ENCODE data around the gene ZNF253. TPM values are rescaled to one million over a fixed set of nuclear protein-coding genes. Genes with fewer than 3 reads are reported as not detected.
"Not testable (repeated sequence)": the region's sequence is repeated elsewhere in the genome, so short reads cannot be mapped to it uniquely, and the experiment has no call there.

ZNF253 gene
- total and polyA plus RNA-seq, 2 experiments from 2014 or later: 2.1 to 3.2 TPM

DNA sequence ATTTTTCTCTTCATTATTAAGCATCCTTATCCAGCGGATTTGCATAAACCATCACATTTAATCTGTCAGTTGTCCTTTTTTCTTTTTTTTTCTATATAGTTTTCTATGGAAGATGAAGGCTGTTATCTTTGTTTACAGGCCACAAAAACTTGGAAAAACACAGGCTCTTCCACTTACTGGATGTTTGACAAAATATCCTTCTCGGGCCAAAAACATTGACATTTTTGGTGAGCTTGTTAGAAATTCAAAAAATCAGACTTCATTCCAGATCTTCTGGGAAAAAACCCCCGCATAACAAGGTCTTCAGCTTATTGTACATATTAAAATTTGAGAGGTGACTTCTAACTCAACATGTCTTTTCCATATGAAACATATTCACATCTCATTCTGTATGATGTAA is 48.9 kb downstream of the ZNF253 start:
- TF ChIP-seq EZH2phosphoT487 (IDR thresholded peaks at IDR 0.05; ENCODE audit: insufficient read depth, low read depth) (no peak), EZH2 (IDR thresholded peaks at IDR 0.05; ENCODE audit: insufficient read depth, poor library complexity, severe bottlenecking) (no peak)
- no peak overlapping the region for H3K4me2 ChIP-seq (ENCODE audit: unreplicated experiment)
- H3K4me1 ChIP-seq (ENCODE audit: insufficient read depth): no peaks in the 10 kb centered on the region
- in situ Hi-C loops (cut with MboI): no loop called here
- no peak overlapping the region for H2AFZ ChIP-seq
- H4K20me1 ChIP-seq (ENCODE audit: insufficient read depth): no peaks in the 10 kb centered on the region
- H3K27ac ChIP-seq: no peak overlapping the region
- no peak overlapping the region for H3K4me3 ChIP-seq
- H3K9ac ChIP-seq: no peak overlapping the region
- H3K9me2 ChIP-seq (ENCODE audit: insufficient read depth): no peaks in the 10 kb centered on the region
- H3K9me3 ChIP-seq (ENCODE audit: low read depth): no peaks in the 10 kb centered on the region
- H3K36me3 ChIP-seq (ENCODE audit: low read depth): peaks cover 16% of the 10 kb centered on the region
- 95 to 96% methylated on average over 3 of the region's 3 CpGs for WGBS, 2 experiments (ENCODE audit: low coverage in 1 of 2, low lambda C conversion rate in 2 of 2, missing lambda C conversion rate in 2 of 2)
- no peaks in the 10 kb centered on the region for H3F3A ChIP-seq (ENCODE audit: insufficient read depth)
- peaks cover 43% of the 10 kb centered on the region for H3K79me2 ChIP-seq (ENCODE audit: insufficient read depth)
- H3K27me3 ChIP-seq (replicated peaks; ENCODE audit: insufficient read depth): no peaks in the 10 kb centered on the region
- DNase-seq: no peak

DNA sequence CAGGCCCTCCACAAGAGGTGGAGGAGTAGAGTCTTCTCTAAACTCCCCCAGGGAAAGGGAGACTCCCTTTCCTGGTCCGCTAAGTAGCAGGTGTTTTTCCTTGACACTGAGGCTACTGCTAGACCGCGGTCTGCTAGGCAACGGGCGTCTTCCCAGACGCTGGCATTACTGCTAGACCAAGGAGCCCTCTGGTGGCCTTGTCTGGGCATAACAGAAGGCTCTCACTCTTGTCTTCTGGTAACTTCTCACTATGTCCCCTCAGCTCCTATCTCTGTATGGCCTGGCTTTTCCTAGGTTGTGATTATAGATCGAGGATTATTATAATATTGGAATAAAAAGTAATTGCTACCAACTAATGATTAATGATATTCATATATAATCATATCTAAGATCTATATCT is 64.7 kb downstream of the ZNF253 start:
- not testable (repeated sequence) for H3K79me2 ChIP-seq (ENCODE audit: insufficient read depth); H3K4me2 ChIP-seq (ENCODE audit: unreplicated experiment); H3F3A ChIP-seq (ENCODE audit: insufficient read depth); H3K9me2 ChIP-seq (ENCODE audit: insufficient read depth); H3K4me3 ChIP-seq; H3K27me3 ChIP-seq (replicated peaks; ENCODE audit: insufficient read depth); H4K20me1 ChIP-seq (ENCODE audit: insufficient read depth); H3K9ac ChIP-seq; H3K27ac ChIP-seq; H2AFZ ChIP-seq; H3K4me1 ChIP-seq (ENCODE audit: insufficient read depth); DNase-seq
- 94 to 96% methylated on average over 7 of the region's 7 CpGs for WGBS, 2 experiments (ENCODE audit: low coverage in 1 of 2, low lambda C conversion rate in 2 of 2, missing lambda C conversion rate in 2 of 2)
- Histone ChIP-seq H3K36me3 (ENCODE audit: low read depth) (peaks cover 77% of the 10 kb centered on the region), H3K9me3 (ENCODE audit: low read depth) (peaks cover 33% of the 10 kb centered on the region)
- in situ Hi-C loops (cut with MboI): loop anchor here (25.0 kb wide), 1 partner anchor 393 kb away; the partner anchor contains the start of genes CILP2 and YJEFN3

DNA sequence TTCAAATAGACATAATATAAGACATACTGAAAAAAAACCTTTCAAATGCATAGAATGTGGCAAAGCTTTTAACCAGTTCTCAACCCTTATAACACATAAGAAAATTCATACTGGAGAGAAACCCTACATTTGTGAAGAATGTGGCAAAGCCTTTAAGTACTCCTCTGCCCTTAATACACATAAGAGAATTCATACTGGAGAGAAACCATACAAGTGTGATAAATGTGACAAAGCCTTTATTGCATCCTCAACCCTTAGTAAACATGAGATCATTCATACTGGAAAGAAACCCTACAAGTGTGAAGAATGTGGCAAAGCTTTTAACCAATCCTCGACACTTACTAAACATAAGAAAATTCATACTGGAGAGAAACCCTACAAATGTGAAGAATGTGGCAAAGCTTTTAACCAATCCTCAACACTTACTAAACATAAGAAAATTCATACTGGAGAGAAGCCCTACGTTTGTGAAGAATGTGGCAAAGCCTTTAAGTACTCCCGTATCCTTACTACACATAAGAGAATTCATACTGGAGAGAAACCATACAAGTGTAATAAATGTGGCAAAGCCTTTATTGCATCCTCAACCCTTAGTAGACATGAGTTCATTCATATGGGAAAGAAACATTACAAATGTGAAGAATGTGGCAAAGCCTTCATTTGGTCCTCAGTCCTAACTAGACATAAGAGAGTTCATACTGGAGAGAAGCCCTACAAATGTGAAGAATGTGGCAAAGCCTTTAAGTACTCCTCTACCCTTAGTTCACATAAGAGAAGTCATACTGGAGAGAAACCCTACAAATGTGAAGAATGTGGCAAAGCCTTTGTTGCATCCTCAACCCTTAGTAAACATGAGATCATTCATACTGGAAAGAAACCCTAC is 68.0 kb downstream of the ZNF253 start:
- not testable (repeated sequence) for DNase-seq; H3K9me2 ChIP-seq (ENCODE audit: insufficient read depth); H3K79me2 ChIP-seq (ENCODE audit: insufficient read depth); H2AFZ ChIP-seq; H4K20me1 ChIP-seq (ENCODE audit: insufficient read depth); H3K9ac ChIP-seq; H3F3A ChIP-seq (ENCODE audit: insufficient read depth); H3K4me1 ChIP-seq (ENCODE audit: insufficient read depth); H3K4me2 ChIP-seq (ENCODE audit: unreplicated experiment); H3K27ac ChIP-seq; H3K27me3 ChIP-seq (replicated peaks; ENCODE audit: insufficient read depth)
- Histone ChIP-seq H3K4me3 (peak overlapping the region; percentile 7; the same call in 1 of the 2 replicates), H3K9me3 (ENCODE audit: low read depth) (peaks cover 29% of the 10 kb centered on the region), H3K36me3 (ENCODE audit: low read depth) (peaks cover 47% of the 10 kb centered on the region)
- WGBS, 2 experiments (ENCODE audit: low coverage in 1 of 2, low lambda C conversion rate in 2 of 2, missing lambda C conversion rate in 2 of 2): 94 to 98% methylated on average over 3 of the region's 3 CpGs
- in situ Hi-C loops (cut with MboI): loop anchor here (25.0 kb wide), 1 partner anchor 396 kb away; the partner anchor contains the start of genes CILP2 and YJEFN3

DNA sequence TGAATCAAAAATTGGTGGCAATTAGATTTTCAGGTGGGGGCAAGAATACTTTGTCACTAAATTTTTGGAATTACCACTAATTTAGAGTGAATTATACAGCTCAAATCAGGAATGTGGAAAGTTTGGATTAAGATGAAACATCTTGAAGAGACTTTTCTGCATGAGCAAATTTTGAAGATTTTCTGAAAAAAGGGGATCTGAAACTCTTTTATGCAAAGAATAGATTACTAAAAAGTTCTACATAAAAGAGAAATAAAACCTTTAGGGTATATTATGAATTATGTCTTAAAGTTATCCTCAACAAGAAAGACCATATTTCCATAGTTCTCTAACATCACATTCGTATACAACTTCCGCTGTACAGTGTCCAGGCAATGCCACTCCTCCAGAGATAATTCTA is 71.7 kb downstream of the ZNF253 start:
- Histone ChIP-seq H3K9ac (no peak overlapping the region), H3K9me2 (ENCODE audit: insufficient read depth) (no peaks in the 10 kb centered on the region), H3K4me2 (ENCODE audit: unreplicated experiment) (no peak overlapping the region), H3K27me3 (replicated peaks; ENCODE audit: insufficient read depth) (no peaks in the 10 kb centered on the region), H3K4me1 (ENCODE audit: insufficient read depth) (no peaks in the 10 kb centered on the region), H3K27ac (no peak overlapping the region), H3K36me3 (ENCODE audit: low read depth) (peaks cover 26% of the 10 kb centered on the region), H3K9me3 (ENCODE audit: low read depth) (peaks cover 26% of the 10 kb centered on the region), H2AFZ (no peak overlapping the region), H3K4me3 (no peak overlapping the region), H4K20me1 (ENCODE audit: insufficient read depth) (no peaks in the 10 kb centered on the region), H3K79me2 (ENCODE audit: insufficient read depth) (no peaks in the 10 kb centered on the region), H3F3A (ENCODE audit: insufficient read depth) (no peaks in the 10 kb centered on the region)
- DNase-seq: no peak
- TF ChIP-seq EZH2 (IDR thresholded peaks at IDR 0.05; ENCODE audit: insufficient read depth, poor library complexity, severe bottlenecking): no peak
- no peak for TF ChIP-seq EZH2phosphoT487 (IDR thresholded peaks at IDR 0.05; ENCODE audit: insufficient read depth, low read depth)
- in situ Hi-C loops (cut with MboI): loop anchor here (25.0 kb wide), 1 partner anchor 400 kb away; the partner anchor contains the start of genes CILP2 and YJEFN3
- WGBS, 2 experiments (ENCODE audit: low coverage in 1 of 2, low lambda C conversion rate in 2 of 2, missing lambda C conversion rate in 2 of 2): 98% methylated on average over 2 of the region's 2 CpGs
